ENCODE results near the gene AHSP.
"Not testable (repeated sequence)": the region's sequence is repeated elsewhere in the genome, so short reads cannot be mapped to it uniquely, and the experiment has no call there.

DNA sequence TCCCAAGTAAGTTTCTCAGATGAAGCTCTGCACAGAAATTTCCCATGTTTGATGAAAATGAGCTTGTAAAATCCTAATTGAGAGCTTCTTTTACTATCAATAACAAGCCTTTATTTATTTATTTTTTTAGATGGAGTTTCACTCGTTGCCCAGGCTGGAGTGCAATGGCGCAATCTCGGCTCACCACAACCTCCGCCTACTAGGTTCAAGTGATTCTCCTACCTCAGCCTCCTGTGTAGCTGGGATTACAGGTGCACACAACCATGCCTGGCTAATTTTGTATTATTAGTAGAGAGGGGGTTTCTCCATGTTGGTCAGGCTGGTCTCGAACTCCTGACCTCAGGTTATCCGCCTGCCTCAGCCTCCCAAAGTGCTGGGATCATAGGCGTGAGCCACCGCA, 24.1 kb upstream of the AHSP start:
- TF ChIP-seq POLR2A (IDR thresholded peaks at IDR 0.05; ENCODE audit: extremely low read depth, insufficient read length); CTCF (IDR thresholded peaks at IDR 0.05; ENCODE audit: low read depth, low read length): not testable (repeated sequence)
- TF ChIP-seq, protein P1, sequence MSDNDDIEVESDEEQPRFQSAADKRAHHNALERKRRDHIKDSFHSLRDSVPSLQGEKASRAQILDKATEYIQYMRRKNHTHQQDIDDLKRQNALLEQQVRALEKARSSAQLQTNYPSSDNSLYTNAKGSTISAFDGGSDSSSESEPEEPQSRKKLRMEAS (IDR thresholded peaks at IDR 0.05; ENCODE audit: low read depth, low read length): not testable (repeated sequence)
